ENCODE measurements around the gene KCNQ1.

DNA sequence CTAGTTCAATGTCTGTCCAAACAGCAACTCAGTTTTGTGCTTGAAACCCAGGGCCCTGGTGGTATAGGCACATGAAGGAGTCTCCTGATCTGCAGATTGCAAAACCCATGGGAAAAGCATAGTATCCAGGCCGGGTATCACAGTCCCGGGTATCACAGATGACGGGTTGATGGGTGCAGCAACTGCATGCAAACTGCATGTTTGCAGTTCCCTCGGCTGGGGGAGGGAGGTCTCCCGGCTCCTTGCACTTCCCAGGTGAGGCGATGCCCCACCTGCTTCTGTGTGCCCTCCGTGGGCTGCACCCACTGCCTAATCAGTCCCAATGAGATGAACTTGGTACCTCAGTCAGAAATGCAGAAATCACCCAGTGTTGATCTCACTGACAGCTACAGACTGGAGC, 53.9 kb downstream of the KCNQ1 start:
- no peak for TF ChIP-seq TOX (CRISPR knock-in tag; IDR thresholded peaks at IDR 0.05; ENCODE audit: borderline replicate concordance)
- no peak for TF ChIP-seq ISL1 (CRISPR knock-in tag; IDR thresholded peaks at IDR 0.05)
- TF ChIP-seq CSDC2 (CRISPR knock-in tag; IDR thresholded peaks at IDR 0.05) = no peak
- TF ChIP-seq, protein P1, sequence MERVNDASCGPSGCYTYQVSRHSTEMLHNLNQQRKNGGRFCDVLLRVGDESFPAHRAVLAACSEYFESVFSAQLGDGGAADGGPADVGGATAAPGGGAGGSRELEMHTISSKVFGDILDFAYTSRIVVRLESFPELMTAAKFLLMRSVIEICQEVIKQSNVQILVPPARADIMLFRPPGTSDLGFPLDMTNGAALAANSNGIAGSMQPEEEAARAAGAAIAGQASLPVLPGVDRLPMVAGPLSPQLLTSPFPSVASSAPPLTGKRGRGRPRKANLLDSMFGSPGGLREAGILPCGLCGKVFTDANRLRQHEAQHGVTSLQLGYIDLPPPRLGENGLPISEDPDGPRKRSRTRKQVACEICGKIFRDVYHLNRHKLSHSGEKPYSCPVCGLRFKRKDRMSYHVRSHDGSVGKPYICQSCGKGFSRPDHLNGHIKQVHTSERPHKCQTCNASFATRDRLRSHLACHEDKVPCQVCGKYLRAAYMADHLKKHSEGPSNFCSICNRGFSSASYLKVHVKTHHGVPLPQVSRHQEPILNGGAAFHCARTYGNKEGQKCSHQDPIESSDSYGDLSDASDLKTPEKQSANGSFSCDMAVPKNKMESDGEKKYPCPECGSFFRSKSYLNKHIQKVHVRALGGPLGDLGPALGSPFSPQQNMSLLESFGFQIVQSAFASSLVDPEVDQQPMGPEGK (CRISPR knock-in tag; IDR thresholded peaks at IDR 0.05; ENCODE audit: borderline replicate concordance) = no peak
- TF ChIP-seq, protein P2, sequence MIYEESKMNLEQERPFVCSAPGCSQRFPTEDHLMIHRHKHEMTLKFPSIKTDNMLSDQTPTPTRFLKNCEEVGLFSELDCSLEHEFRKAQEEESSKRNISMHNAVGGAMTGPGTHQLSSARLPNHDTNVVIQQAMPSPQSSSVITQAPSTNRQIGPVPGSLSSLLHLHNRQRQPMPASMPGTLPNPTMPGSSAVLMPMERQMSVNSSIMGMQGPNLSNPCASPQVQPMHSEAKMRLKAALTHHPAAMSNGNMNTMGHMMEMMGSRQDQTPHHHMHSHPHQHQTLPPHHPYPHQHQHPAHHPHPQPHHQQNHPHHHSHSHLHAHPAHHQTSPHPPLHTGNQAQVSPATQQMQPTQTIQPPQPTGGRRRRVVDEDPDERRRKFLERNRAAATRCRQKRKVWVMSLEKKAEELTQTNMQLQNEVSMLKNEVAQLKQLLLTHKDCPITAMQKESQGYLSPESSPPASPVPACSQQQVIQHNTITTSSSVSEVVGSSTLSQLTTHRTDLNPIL (CRISPR knock-in tag; IDR thresholded peaks at IDR 0.05; ENCODE audit: low read depth) = no peak
- no peak for TF ChIP-seq OSR1 (CRISPR knock-in tag; IDR thresholded peaks at IDR 0.05)
- TF ChIP-seq ZFP30 (CRISPR knock-in tag; IDR thresholded peaks at IDR 0.05) = no peak
- no peak for TF ChIP-seq ARNTL (CRISPR knock-in tag; IDR thresholded peaks at IDR 0.05; ENCODE audit: borderline replicate concordance, low read depth)

All from SK-N-SH treated with all-trans-retinoic acid at 6 μM for 48 hours (cell line).